Fibroblast of lung (primary cell): ENCODE results near the gene PFN3. TPM values are rescaled to one million over a fixed set of nuclear protein-coding genes. Genes with fewer than 3 reads are reported as not detected.

Experiments used
- DNase-seq, 2 donors: peaks; one replicate each; pipeline versions ENCODE4 v3.0.0 to v3.0.0-alpha.2; 2010; ENCODE audit warnings: low read depth in 2 of 2
- H2AFZ ChIP-seq: 2 replicates; pipeline ENCODE4 v1.5.1; 2012; ENCODE audit warnings: low read length, control low read depth, inconsistent platforms
- H3K27ac ChIP-seq: 2 replicates; pipeline ENCODE4 v1.5.1; 2011; ENCODE audit warnings: low read length, control low read depth; ENCODE audit not compliant: insufficient read depth
- H3K27me3 ChIP-seq: 2 replicates; pipeline ENCODE4 v1.5.1; 2011; ENCODE audit warnings: mild to moderate bottlenecking, low read length; ENCODE audit not compliant: control insufficient read depth, insufficient read depth
- H3K36me3 ChIP-seq: 2 replicates; pipeline ENCODE4 v1.5.1; 2011; ENCODE audit warnings: low read length; ENCODE audit not compliant: control insufficient read depth, insufficient read depth
- H3K4me1 ChIP-seq: 2 replicates; pipeline ENCODE4 v1.5.1; 2011; ENCODE audit warnings: low read length; ENCODE audit not compliant: control insufficient read depth, insufficient read depth; ENCODE audit errors: extremely low read depth
- H3K4me2 ChIP-seq: 2 replicates; pipeline ENCODE4 v1.5.1; 2011; ENCODE audit warnings: low read length, control low read depth; ENCODE audit not compliant: insufficient read depth; ENCODE audit errors: extremely low read depth
- H3K4me3 ChIP-seq, 4 experiments: fragments of 200-600 bp in 1 of 4; sonication (generic) in 1 of 4; replicated peaks in 1 of 4; 2 replicates each; pipeline ENCODE4 v1.5.1; 2011 to 2016; ENCODE audit warnings: low read length in 4 of 4, low read depth in 3 of 4, mild to moderate bottlenecking in 3 of 4, control low read depth in 2 of 4, inconsistent platforms in 1 of 4, mixed read lengths in 1 of 4; ENCODE audit not compliant: insufficient read depth in 1 of 4; ENCODE audit errors: control extremely low read depth in 1 of 4
- H3K79me2 ChIP-seq: 2 replicates; pipeline ENCODE4 v1.5.1; 2012; ENCODE audit warnings: mild to moderate bottlenecking, low read length, inconsistent platforms; ENCODE audit not compliant: control insufficient read depth, insufficient read depth
- H3K9ac ChIP-seq: 2 replicates; pipeline ENCODE4 v1.5.1; 2011; ENCODE audit warnings: mild to moderate bottlenecking, low read length, control low read depth; ENCODE audit not compliant: insufficient read depth
- H3K9me3 ChIP-seq: 2 replicates; pipeline ENCODE4 v1.5.1; 2012; ENCODE audit warnings: low read depth, low read length; ENCODE audit not compliant: control insufficient read depth, insufficient read depth
- H4K20me1 ChIP-seq: 2 replicates; pipeline ENCODE4 v1.5.1; 2011; ENCODE audit warnings: low read length; ENCODE audit not compliant: control insufficient read depth, insufficient read depth; ENCODE audit errors: extremely low read depth
- CTCF ChIP-seq, 2 donors: IDR thresholded peaks in 1 of 2; conservative IDR thresholded peaks in 1 of 2; 1 replicate in 1 of 2; 2 replicates in 1 of 2; pipeline ENCODE4 v1.5.1; 2011 to 2012; ENCODE audit warnings: low read length in 2 of 2, control low read depth in 1 of 2, inconsistent platforms in 1 of 2, low read depth in 1 of 2, mild to moderate bottlenecking in 1 of 2
- EZH2 ChIP-seq: IDR thresholded peaks from 2 replicates; pipeline ENCODE4 v1.5.1; 2012; ENCODE audit warnings: low read length, control low read depth, mild to moderate bottlenecking; ENCODE audit errors: missing control alignments
- polyA plus RNA-seq, 2 donors: library from polyadenylated mRNA; depleted of rRNA in 1 of 2; stranded (reverse) in 1 of 2; unstranded in 1 of 2; fragments of >200 nt; gene quantifications; 2 replicates each; pipeline ENCODE4 v1.2.1, GENCODE V29; 2011 to 2012; ENCODE audit warnings: missing spikeins in 1 of 2
- total RNA-seq: library from RNA; depleted of rRNA; stranded (reverse); fragments of >200 nt; gene quantifications from 2 replicates; pipeline ENCODE4 v1.2.1, GENCODE V29; 2014

Gene PFN3
- total and polyA plus RNA-seq, 2 donors (not counting 1 experiment from before 2014, with no cell fraction given), result not detected

- no peaks in the 10 kb centered on the region for H4K20me1 ChIP-seq
- no peaks in the 10 kb centered on the region for H3K9me3 ChIP-seq
- peaks cover 5% of the 10 kb centered on the region for H3K4me1 ChIP-seq
- DNase-seq, result no peak
- no peak overlapping the region for H3K27ac ChIP-seq
- H2AFZ ChIP-seq, result peak overlapping the region; percentile 86
- H3K79me2 ChIP-seq, result no peaks in the 10 kb centered on the region
- H3K36me3 ChIP-seq, result no peaks in the 10 kb centered on the region
- H3K4me3 ChIP-seq, result peak overlapping the region; percentile 17 to 54 (median 48)
- no peak for TF ChIP-seq EZH2
- peak in 1 of 2 donors; percentile 10 for TF ChIP-seq CTCF (conservative IDR thresholded peaks at IDR 0.05 in 1 of 2, IDR thresholded peaks at IDR 0.05 in 1 of 2; ENCODE audit: low read depth in 1 of 2, low read length in 2 of 2)
- no peaks in the 10 kb centered on the region for H3K27me3 ChIP-seq
- H3K9ac ChIP-seq, result peak overlapping the region; percentile 2
- peak overlapping the region; percentile 80 for H3K4me2 ChIP-seq
Observed at GRCh38 chr5:177367323-177367848, 33.1 kb downstream of the PFN3 start.

- DNase-seq, result peak; percentile 73 to 75
Observed at GRCh38 chr5:177366528-177367322, 33.7 kb downstream of the PFN3 start.

DNA sequence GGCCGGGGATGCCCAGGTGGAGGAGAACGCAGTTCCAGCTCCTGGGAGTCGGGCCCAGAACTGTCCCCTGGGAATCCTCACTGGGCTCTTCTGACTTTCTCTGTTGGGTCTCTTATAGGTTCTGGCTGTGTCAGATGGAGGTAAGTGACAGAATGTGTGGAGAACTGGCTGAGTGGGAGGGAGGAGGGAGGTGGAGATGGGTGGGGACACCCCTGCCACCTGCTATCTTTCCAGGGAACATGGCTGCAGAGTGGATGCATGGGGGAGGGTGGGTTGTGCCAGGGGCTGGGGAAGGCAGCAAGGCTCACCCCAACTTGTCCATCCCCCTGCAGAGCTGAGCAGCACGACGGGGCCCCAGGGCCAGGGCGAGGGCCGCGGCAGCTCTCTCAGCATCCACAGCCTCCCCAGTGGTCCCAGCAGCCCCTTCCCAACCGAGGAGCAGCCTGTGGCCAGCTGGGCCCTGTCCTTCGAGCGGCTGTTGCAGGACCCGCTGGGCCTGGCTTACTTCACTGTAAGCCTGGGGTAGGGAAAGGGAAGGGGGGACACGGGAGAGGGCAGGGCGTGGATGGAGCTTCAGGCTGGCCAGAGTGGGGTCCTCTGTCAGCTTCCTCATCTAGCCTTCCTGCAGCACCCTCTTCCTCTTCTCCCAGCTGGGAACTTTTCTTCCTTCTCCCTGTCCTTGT is 34.5 kb downstream of the PFN3 start:
- Histone ChIP-seq H3K4me3 (no peak overlapping the region), H3K4me2 (no peak overlapping the region), H3K27me3 (peaks cover 3% of the 10 kb centered on the region), H3K9me3 (no peaks in the 10 kb centered on the region), H3K27ac (peak overlapping the region; percentile 75), H3K36me3 (no peaks in the 10 kb centered on the region), H3K9ac (no peak overlapping the region), H4K20me1 (no peaks in the 10 kb centered on the region), H3K4me1 (peaks cover 5% of the 10 kb centered on the region), H2AFZ (peak overlapping the region; percentile 84), H3K79me2 (no peaks in the 10 kb centered on the region)
- DNase-seq, result no peak
- no peak for TF ChIP-seq CTCF (conservative IDR thresholded peaks at IDR 0.05 in 1 of 2, IDR thresholded peaks at IDR 0.05 in 1 of 2; ENCODE audit: low read depth in 1 of 2, low read length in 2 of 2)
- no peak for TF ChIP-seq EZH2

More at GRCh38 chr5:177366528-177367322, 33.7 kb downstream of the PFN3 start:
- Histone ChIP-seq H4K20me1 (no peaks in the 10 kb centered on the region), H3K4me2 (peak overlapping the region; percentile 39), H2AFZ (peak overlapping the region; percentile 84), H3K79me2 (no peaks in the 10 kb centered on the region), H3K9ac (peak overlapping the region; percentile 69), H3K9me3 (no peaks in the 10 kb centered on the region), H3K4me1 (peaks cover 5% of the 10 kb centered on the region), H3K36me3 (no peaks in the 10 kb centered on the region), H3K4me3 (peak overlapping the region; percentile 32 to 54 (median 48)), H3K27ac (peak overlapping the region; percentile 75), H3K27me3 (peaks cover 2% of the 10 kb centered on the region)
- TF ChIP-seq EZH2, result no peak
